Vagina (tissue), 2 donors: ENCODE measurements around the gene AIF1.

Experiments used
- POLR2A ChIP-seq, 2 donors: fragments of 450-650 bp; IDR thresholded peaks; one replicate each; pipeline ENCODE4 v1.6.1; 2017; ENCODE audit warnings: antibody characterized with exemption in 2 of 2, mild to moderate bottlenecking in 2 of 2, moderate library complexity in 2 of 2
- POLR2AphosphoS5 ChIP-seq, 2 donors: sonication (generic); formaldehyde crosslinking; IDR thresholded peaks; one replicate each; pipeline ENCODE4 v1.9.0; 2017; ENCODE audit warnings: antibody characterized with exemption in 2 of 2, mild to moderate bottlenecking in 2 of 2, low read depth in 1 of 2; ENCODE audit not compliant: insufficient read depth in 1 of 2
- TF ChIP-seq, protein P1 (sequence below), 3 experiments: fragments of 450-650 bp in 2 of 3; fragments of 200-600 bp in 1 of 3; sonication (generic) in 1 of 3; IDR thresholded peaks; one replicate each; pipeline ENCODE4 v1.5.1; 2017 to 2019; ENCODE audit warnings: antibody characterized with exemption in 3 of 3, mild to moderate bottlenecking in 2 of 3, moderate library complexity in 2 of 3

DNA sequence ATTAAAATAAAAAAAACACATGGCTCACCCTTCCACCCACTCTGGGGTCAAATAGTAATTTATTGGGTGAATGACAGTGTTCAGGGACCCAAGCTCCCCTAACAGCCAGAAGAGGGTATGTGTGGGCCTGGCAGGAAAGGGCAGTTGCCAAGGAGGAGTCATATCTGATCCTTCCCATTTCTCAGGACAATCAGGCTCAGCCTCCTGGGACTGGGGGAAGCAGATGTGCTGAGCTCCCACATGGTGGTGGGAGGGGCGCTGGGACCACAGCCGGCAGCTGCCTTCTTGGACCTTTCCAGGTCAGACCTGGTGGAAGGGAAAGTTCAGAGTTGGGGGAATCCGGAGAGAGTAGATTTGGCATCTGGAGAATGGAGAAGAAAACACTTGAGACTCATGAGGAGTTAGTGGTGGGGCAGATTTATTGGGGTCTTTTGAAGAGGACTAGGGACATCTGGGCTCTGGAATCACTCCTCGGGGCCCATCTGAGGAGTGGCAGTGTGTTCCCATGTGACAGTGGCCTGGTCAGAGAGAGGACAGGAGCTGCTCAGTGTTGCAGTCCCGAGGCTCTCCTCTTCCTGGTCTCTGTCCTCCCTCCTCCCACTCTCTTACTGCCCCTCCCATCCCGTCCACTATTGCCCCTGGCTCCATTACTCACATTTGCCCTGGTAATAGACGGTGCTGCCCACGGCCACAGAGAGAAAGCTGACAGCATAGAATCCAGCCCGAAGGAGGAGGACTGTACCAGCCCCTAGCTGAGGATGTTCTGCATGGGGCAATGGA is 26.0 kb upstream of the AIF1 start:
- TF ChIP-seq POLR2A (IDR thresholded peaks at IDR 0.05): no peak
- TF ChIP-seq, protein P1, sequence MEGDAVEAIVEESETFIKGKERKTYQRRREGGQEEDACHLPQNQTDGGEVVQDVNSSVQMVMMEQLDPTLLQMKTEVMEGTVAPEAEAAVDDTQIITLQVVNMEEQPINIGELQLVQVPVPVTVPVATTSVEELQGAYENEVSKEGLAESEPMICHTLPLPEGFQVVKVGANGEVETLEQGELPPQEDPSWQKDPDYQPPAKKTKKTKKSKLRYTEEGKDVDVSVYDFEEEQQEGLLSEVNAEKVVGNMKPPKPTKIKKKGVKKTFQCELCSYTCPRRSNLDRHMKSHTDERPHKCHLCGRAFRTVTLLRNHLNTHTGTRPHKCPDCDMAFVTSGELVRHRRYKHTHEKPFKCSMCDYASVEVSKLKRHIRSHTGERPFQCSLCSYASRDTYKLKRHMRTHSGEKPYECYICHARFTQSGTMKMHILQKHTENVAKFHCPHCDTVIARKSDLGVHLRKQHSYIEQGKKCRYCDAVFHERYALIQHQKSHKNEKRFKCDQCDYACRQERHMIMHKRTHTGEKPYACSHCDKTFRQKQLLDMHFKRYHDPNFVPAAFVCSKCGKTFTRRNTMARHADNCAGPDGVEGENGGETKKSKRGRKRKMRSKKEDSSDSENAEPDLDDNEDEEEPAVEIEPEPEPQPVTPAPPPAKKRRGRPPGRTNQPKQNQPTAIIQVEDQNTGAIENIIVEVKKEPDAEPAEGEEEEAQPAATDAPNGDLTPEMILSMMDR (IDR thresholded peaks at IDR 0.05): no peak
- TF ChIP-seq POLR2AphosphoS5 (IDR thresholded peaks at IDR 0.05; ENCODE audit: insufficient read depth in 1 of 2, low read depth in 1 of 2): no peak
